Fibroblast of gingiva (primary cell): ENCODE data around the gene SLC43A2.
"Not testable (repeated sequence)": the region's sequence is repeated elsewhere in the genome, so short reads cannot be mapped to it uniquely, and the experiment has no call there.

Source experiments
- DNase-seq: peaks from one replicate; pipeline ENCODE4 v3.0.0-alpha.2; 2011; ENCODE audit warnings: low read depth

Gene SLC43A2

GRCh38 chr17:1627982-1628855, at the start of gene SLC43A2:
Gene SLC43A2 (minus strand): TSS chr17:1628834. CDS start chr17:1627874, 960 bp downstream.
- DNase-seq: peak; percentile 71

DNA sequence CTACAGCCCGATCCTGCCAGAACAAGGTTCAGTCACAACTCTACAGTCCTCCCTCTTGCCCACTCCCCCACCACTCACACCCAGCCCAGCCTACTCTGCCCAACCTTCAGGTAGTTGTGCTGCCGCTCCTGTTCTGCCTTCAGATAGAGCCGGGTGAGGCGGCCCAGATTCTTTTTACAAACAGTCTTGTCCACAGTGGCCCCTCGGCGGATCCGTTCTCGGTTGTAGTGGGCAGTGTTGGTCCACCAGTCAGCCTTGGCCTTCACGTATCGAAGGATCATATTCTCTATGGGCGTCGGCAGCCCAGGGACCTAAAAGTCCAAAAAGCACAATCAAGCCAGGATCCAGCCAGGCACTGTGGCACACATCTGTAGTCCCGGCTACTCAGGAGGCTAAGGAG, 47.8 kb upstream of the SLC43A2 start:
- no peak for DNase-seq

DNA sequence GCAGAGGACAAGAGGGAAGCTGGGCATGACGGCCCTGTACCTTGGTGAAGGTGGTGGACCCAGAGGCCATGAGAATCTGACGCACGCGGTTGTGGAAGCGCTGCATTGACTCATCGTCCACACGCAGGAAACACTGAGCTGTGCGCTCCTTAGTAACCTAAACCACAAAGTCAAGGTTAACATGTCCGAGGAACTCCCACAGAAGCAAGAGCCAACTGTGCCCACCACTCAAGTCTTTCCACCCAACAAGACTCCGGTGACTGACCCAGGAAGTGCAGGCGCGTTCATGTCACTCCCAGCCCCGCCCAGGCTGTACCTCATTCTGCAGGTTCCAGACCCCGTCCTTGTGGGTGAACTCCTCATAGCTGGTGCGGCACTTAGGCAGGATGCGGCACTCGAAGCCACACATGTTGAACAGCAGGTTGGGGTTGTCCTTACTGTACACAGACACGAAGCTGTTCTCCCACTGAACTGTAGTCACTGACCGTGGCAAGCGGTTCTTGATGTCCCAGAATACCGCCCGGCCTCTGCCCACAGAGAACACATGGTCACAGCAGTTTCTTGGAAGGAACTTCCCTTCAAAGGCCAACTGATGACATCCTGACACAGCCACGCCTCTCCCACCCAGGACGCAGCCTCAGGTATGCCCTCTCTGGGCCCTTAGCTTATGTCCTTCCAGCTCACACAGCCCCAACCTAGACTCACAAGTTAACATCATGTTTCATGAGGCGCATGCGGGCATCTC, 44.6 kb upstream of the SLC43A2 start:
- DNase-seq: no peak

DNA sequence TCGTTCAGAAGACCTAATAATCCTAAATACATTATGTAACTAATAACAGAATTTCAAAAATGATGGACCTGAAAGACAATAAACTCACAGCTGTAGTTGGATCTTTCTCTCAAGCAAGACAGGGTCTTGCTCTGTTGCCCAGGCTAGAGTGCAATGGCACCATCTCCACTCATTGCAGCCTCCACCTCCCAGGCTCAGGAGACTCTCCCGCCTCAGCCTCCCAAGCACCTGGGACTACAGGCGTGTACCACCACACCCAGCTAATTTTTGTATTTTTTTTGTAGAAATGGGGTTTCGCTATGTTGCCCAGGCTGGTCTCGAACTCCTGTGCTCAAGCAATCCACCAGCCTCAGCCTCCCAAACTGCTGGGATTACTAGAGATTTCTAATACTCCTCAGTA, 35.3 kb upstream of the SLC43A2 start:
- not testable (repeated sequence) for DNase-seq

- no peak for DNase-seq
Observed at GRCh38 chr17:1661045-1661444, 32.4 kb upstream of the SLC43A2 start.

DNA sequence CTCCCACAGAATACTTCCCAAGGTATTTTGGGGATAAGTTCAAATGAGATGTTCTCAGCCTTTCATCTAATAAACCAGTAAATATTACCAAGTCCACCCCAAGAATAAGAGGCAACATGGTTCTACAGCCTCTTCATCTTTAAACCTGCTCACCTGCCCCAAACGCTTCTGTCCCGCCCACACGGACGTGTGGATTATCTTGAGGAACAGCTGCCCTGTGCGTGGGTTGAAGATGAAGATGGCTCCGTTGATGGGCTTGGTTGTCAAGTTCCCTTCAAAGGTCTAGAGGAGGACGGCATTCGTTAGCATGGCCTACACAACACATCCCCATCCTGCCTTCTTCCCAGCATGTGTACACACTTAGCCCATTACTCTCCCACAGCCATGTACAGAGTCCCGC, 29.5 kb upstream of the SLC43A2 start:
- DNase-seq: no peak

DNA sequence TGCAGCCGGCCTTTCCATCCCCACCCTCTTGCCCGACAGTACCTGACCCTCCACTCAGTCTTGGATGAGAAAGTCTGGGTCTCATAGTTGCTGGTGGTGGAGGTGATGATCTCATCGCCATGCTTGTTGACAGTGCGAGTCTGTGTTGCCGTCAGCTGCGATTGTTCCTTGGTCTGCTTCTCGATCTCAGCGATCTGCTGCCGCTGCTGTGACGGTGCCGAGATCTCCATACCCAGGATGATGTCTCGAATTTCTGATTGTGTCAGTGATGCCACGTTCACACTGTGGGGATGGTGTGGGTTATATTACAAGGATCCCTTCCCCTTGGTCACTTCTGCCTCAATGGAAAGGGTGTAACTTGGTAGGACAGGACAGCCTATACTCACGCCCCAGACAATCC, 25.1 kb upstream of the SLC43A2 start:
- DNase-seq: no peak

- not testable (repeated sequence) for DNase-seq
Observed at GRCh38 chr17:1652794-1653193, 24.2 kb upstream of the SLC43A2 start.

DNA sequence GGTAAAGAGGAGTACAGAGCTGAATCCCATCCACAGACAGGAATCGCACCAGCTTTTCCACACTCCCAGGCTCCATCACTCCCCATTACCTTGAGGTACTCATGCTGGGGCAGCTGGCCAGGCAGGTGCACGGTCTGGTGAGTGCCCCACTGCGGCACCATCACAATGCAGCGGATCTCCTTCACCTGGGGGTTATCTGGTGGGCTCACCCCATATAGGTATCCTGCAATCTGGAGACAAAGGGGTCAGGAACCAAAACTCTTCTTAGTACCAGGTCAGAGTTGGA, 22.9 kb upstream of the SLC43A2 start:
- no peak for DNase-seq

- DNase-seq: no peak
Observed at GRCh38 chr17:1650731-1651558, 22.3 kb upstream of the SLC43A2 start.

GRCh38 chr17:1649844-1650501, 21.3 kb upstream of the SLC43A2 start, which contains the start of gene RILP:
Gene RILP (minus strand): TSS chr17:1649866. CDS start chr17:1649804, 62 bp downstream.
- DNase-seq: peak; percentile 55

GRCh38 chr17:1648963-1649843, 20.6 kb upstream of the SLC43A2 start:
- peak; percentile 94 for DNase-seq

GRCh38 chr17:1648173-1648962, 19.7 kb upstream of the SLC43A2 start:
- DNase-seq: no peak

- no peak for DNase-seq
Observed at GRCh38 chr17:1647802-1648171, 19.2 kb upstream of the SLC43A2 start.

GRCh38 chr17:1646199-1646875, 17.7 kb upstream of the SLC43A2 start:
- DNase-seq: no peak

DNA sequence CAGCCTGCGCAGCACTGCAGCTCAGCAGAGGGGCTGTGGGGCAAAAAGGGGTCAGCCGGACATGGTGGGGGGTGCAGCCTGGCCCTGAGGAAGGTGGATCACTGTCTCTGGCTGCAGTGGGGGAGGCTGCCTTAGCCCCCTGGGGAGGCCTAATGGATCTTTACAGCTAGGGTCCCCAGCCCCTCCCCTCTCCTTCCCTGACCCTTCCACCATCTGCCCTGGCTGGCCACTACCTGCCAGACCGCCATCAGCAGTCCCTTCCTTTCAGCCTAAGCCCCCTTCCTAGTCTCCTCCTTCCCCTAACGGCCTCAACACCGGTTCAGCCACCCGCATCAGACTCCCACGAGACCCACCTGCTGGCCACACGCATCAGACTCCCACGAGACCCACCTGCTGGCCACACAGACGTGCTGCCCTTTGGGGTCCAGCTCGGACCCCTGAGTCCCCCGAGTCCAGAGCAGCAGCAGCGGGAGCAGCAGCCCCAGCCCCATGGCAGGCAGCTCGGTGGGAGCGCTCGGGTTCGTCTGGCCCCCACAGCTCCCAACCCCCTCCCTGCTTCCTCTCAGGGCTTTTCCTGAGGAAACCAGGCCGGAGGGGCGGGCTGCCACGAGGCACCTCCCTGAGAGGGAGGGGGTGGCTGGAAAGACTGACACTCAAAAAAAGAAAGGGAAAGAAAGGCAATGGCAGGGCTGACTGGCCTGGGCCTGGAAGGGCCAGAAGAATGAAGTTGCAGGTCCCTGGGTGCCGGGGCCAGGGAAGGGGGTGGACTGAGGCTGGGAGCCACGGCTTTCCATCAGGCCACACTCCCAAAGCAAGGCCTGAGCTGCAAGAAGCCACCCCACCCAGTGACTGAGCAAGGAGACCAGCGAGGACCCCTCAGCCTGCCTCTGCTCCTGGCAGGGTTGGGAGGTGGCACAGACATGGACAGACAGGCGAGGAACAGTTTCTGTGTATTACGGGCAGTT, 16.9 kb upstream of the SLC43A2 start, which contains the start of gene SCARF1:
Gene SCARF1 (minus strand): TSS at position 526 of the 965 bp plus-strand sequence. CDS start 35 bp downstream, at position 491.
- DNase-seq: no peak

- DNase-seq: no peak
Observed at GRCh38 chr17:1644493-1645206, 16.0 kb upstream of the SLC43A2 start.
